Epithelial cell of alveolus of lung (primary cell): ENCODE measurements around the gene LRRC10B. TPM values are rescaled to one million over a fixed set of nuclear protein-coding genes. Genes with fewer than 3 reads are reported as not detected.

Source experiments
- total RNA-seq: library from RNA; depleted of rRNA; stranded (reverse); fragments of >200 nt; gene quantifications from 2 replicates; pipeline ENCODE4 v1.2.1, GENCODE V29; 2015

The LRRC10B gene
- 0.64 TPM in 1 of 2 replicates, not detected in the other for total RNA-seq

GRCh38 chr11:61507962-61508861, at the start of gene LRRC10B:
Gene LRRC10B (plus strand): TSS chr11:61508749. CDS start chr11:61508999, 250 bp downstream.

Other genes starting within 250 kb of the LRRC10B start
- gene VWCE, start 213.4 kb upstream of the LRRC10B start, total RNA-seq, result 2.3 and 2.6 TPM in 2 replicates
- gene DDB1, start 175.6 kb upstream of the LRRC10B start, total RNA-seq, result 149 and 190 TPM in 2 replicates
- gene TKFC, start 175.5 kb upstream of the LRRC10B start, total RNA-seq, result 27.5 and 28.5 TPM in 2 replicates
- 51.8 and 72.4 TPM in 2 replicates for gene CYB561A3, start 146.9 kb upstream of the LRRC10B start, total RNA-seq
- gene TMEM138, start 146.4 kb upstream of the LRRC10B start, total RNA-seq, result 19.6 and 27.9 TPM in 2 replicates
- 12.4 and 14.0 TPM in 2 replicates for gene TMEM216, start 116.2 kb upstream of the LRRC10B start, total RNA-seq
- gene CPSF7, start 78.8 kb upstream of the LRRC10B start, total RNA-seq, result 38.4 and 44.2 TPM in 2 replicates
- gene SDHAF2, start 78.6 kb upstream of the LRRC10B start, total RNA-seq, result 36.4 and 45.3 TPM in 2 replicates
- gene SYT7, start 72.3 kb downstream of the LRRC10B start, total RNA-seq, result 1.5 and 1.8 TPM in 2 replicates
- 1.3 and 2.5 TPM in 2 replicates for gene DAGLA, start 171.6 kb downstream of the LRRC10B start, total RNA-seq
- 3.0 and 7.6 TPM in 2 replicates for gene MYRF, start 243.9 kb downstream of the LRRC10B start, total RNA-seq